Measurements from ENCODE around the gene GPC1.

DNA sequence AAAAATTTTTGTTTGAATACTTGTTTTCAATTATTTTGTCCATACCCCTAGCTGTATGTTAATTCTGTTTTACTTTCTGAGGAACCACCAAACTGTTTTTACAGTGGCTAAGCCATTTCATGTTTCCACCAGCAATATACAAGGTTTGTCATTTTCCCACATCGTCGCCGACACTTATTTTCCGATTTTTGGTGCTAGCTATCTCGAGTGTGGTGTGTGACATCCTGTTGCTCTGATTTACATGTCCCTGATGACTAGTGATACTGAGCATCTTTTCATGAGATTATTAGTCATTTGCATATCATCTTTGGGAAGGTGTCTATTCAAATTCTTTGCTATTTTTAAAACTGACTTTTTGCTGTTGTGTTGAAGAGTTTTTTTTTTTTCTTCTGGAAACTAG, 7.2 kb upstream of the GPC1 start:
- TF ChIP-seq POLR2A (IDR thresholded peaks at IDR 0.05; ENCODE audit: low read length) (no peak), GATA1 (IDR thresholded peaks at IDR 0.05; ENCODE audit: low read depth, low read length) (no peak)

Data from erythroblast (primary cell).